ENCODE results near the gene CYP4F11. TPM values are rescaled to one million over a fixed set of nuclear protein-coding genes. Genes with fewer than 3 reads are reported as not detected.
"Not testable (repeated sequence)": the region's sequence is repeated elsewhere in the genome, so short reads cannot be mapped to it uniquely, and the experiment has no call there.

CYP4F11 gene
- total RNA-seq, 1 experiment from 2014 or later: 2.6 TPM

DNA sequence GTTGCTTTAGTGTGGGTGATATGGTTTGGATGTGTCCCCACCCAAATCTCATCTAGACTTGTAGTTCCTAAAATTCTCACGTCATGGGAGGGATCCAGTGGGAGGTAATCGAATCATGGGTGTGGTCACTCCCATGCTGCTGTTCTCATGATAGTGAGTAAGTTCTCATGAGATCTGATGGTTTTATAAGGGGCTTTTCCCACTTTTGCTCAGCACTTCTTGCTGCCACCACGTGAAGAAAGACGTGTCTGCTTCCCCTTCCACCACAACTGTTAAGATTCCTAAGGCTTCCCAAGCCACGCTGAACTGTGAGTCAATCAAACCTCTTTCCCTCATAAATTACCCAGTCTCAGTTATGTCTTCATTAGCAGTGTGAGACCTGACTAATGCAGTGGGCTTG is 40.5 kb upstream of the CYP4F11 start:
- no peak overlapping the region for H3K27ac Mint-ChIP-seq (ENCODE audit: unreplicated experiment)
- H3K36me3 Mint-ChIP-seq (ENCODE audit: insufficient read depth, unreplicated experiment): no peaks in the 10 kb centered on the region
- intact Hi-C loops (cut with micrococcal nuclease; ENCODE audit: unreplicated experiment): no loop called here
- TF ChIP-seq, protein P1, sequence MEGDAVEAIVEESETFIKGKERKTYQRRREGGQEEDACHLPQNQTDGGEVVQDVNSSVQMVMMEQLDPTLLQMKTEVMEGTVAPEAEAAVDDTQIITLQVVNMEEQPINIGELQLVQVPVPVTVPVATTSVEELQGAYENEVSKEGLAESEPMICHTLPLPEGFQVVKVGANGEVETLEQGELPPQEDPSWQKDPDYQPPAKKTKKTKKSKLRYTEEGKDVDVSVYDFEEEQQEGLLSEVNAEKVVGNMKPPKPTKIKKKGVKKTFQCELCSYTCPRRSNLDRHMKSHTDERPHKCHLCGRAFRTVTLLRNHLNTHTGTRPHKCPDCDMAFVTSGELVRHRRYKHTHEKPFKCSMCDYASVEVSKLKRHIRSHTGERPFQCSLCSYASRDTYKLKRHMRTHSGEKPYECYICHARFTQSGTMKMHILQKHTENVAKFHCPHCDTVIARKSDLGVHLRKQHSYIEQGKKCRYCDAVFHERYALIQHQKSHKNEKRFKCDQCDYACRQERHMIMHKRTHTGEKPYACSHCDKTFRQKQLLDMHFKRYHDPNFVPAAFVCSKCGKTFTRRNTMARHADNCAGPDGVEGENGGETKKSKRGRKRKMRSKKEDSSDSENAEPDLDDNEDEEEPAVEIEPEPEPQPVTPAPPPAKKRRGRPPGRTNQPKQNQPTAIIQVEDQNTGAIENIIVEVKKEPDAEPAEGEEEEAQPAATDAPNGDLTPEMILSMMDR (IDR thresholded peaks at IDR 0.05; ENCODE audit: unreplicated experiment): no peak
- DNase-seq: no peak
- H3K4me3 Mint-ChIP-seq (ENCODE audit: low read depth, unreplicated experiment): no peak overlapping the region
- no peaks in the 10 kb centered on the region for H3K4me1 Mint-ChIP-seq (ENCODE audit: low read depth, unreplicated experiment)
- no peaks in the 10 kb centered on the region for H3K9me3 Mint-ChIP-seq (ENCODE audit: low read depth, unreplicated experiment)
- peaks cover 44% of the 10 kb centered on the region for H3K27me3 Mint-ChIP-seq (ENCODE audit: unreplicated experiment)
- CTCF ChIA-PET: no interaction called here
- BruUV-seq (replicated peaks): no TSS peak

DNA sequence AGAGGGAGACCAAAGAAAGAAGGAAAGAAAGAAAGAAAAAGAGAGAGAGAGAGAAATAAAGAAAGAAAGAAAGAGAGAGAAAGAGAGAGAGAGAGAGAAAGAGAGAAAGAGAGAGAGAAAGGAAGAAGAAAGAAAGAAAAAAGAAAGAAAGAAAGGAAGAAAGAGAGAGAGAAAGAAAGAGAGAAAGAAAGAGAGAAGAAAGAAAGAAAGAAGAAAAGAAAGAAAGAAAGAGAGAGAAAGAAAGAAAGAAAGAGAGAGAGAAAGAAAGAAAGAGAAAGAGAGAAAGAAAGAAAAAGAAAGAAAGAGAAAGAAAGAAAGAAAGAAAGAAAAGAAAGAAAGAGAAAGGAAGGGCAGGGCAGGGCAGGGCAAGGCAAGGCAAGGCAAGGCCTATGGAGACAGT is 37.7 kb upstream of the CYP4F11 start:
- intact Hi-C loops (cut with micrococcal nuclease; ENCODE audit: unreplicated experiment); H3K9me3 Mint-ChIP-seq (ENCODE audit: low read depth, unreplicated experiment); H3K4me3 Mint-ChIP-seq (ENCODE audit: low read depth, unreplicated experiment); H3K27ac Mint-ChIP-seq (ENCODE audit: unreplicated experiment); H3K4me1 Mint-ChIP-seq (ENCODE audit: low read depth, unreplicated experiment); BruUV-seq (replicated peaks); H3K36me3 Mint-ChIP-seq (ENCODE audit: insufficient read depth, unreplicated experiment); CTCF ChIA-PET; DNase-seq: not testable (repeated sequence)
- peaks cover 25% of the 10 kb centered on the region for H3K27me3 Mint-ChIP-seq (ENCODE audit: unreplicated experiment)

DNA sequence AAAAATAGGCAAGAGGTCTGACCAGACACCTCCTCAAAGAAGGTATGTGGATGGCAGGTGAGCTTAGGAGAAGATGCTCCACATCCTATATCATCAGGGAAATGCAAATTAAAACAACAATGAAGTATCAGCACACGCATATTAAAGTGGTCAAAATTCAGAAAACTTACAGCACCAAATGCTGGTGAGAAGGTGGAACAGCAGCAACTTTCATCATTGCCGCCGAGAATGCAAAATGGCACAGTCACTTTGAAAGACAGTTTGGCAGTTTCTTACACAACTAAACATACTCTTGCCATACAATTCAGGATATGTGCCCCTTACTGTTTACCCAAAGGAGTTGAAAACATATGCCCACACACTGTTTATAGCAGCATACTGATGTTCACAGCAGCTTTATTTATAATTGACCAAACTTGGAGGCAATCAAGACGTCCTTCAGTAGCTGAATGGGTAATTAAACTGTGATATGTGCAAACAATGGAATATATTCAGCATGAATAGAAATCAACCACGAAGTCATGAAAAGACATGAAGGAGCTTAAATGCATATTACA is 37.0 kb upstream of the CYP4F11 start:
- peaks cover 17% of the 10 kb centered on the region for H3K27me3 Mint-ChIP-seq (ENCODE audit: unreplicated experiment)
- BruUV-seq (replicated peaks): no TSS peak
- intact Hi-C loops (cut with micrococcal nuclease; ENCODE audit: unreplicated experiment): no loop called here
- H3K27ac Mint-ChIP-seq (ENCODE audit: unreplicated experiment): no peak overlapping the region
- H3K36me3 Mint-ChIP-seq (ENCODE audit: insufficient read depth, unreplicated experiment): no peaks in the 10 kb centered on the region
- H3K4me3 Mint-ChIP-seq (ENCODE audit: low read depth, unreplicated experiment): no peak overlapping the region
- DNase-seq: no peak
- H3K9me3 Mint-ChIP-seq (ENCODE audit: low read depth, unreplicated experiment): no peaks in the 10 kb centered on the region
- CTCF ChIA-PET: interaction anchor here (0.6 kb wide), 1 partner anchor 53 kb away, joined by 5 read pairs; no protein-coding TSS in a partner anchor
- TF ChIP-seq, protein P1 (IDR thresholded peaks at IDR 0.05; ENCODE audit: unreplicated experiment): no peak
- no peaks in the 10 kb centered on the region for H3K4me1 Mint-ChIP-seq (ENCODE audit: low read depth, unreplicated experiment)

DNA sequence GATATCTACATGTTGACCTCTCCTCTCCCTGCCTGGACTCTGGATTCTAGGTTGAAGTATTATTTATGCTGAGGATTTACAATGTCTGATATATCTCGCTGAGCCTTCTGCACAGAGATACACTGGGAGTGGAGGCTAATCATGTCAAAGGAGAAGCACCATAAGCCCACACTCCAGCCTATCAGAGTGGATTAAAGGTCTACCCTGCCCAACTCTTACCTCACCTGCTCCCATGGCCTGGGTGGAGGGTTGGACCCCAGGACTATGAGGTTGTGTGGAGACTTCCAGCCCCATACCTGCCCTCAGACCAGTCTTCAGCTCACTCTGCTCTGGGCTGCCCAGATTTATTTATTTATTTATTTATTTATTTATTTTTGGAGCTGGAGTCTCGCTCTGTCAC is 29.9 kb upstream of the CYP4F11 start:
- no peak overlapping the region for H3K4me3 Mint-ChIP-seq (ENCODE audit: low read depth, unreplicated experiment)

DNA sequence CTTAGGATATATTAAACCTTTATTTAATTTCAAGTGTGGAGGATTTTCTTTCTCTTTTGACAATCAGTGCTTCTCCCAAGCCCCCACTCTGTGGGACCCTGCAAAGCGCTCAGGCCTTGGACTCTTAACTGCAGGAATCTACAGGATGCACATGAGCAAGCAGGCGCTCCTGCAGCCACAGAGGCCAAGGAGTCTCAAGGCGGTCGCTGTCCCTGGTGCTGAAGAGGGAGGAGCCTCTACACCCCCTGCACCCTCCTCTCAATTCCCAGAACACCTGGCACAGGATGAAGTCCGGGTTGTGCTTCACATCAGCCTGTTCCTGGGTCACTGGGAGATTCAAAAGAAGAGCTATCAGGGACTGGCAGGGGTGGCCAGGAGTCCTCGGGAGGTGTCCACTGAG is 28.0 kb upstream of the CYP4F11 start:
- Mint-ChIP-seq H3K27ac (ENCODE audit: unreplicated experiment) (no peak overlapping the region), H3K36me3 (ENCODE audit: insufficient read depth, unreplicated experiment) (no peaks in the 10 kb centered on the region), H3K4me3 (ENCODE audit: low read depth, unreplicated experiment) (no peak overlapping the region), H3K9me3 (ENCODE audit: low read depth, unreplicated experiment) (no peaks in the 10 kb centered on the region), H3K27me3 (ENCODE audit: unreplicated experiment) (peaks cover 22% of the 10 kb centered on the region), H3K4me1 (ENCODE audit: low read depth, unreplicated experiment) (no peaks in the 10 kb centered on the region)
- TF ChIP-seq, protein P1 (IDR thresholded peaks at IDR 0.05; ENCODE audit: unreplicated experiment): no peak
- intact Hi-C loops (cut with micrococcal nuclease; ENCODE audit: unreplicated experiment): no loop called here
- CTCF ChIA-PET: no interaction called here
- no TSS peak for BruUV-seq (replicated peaks)
- no peak for DNase-seq

More for the DNA sequence above, 29.9 kb upstream of the CYP4F11 start:
- intact Hi-C loops (cut with micrococcal nuclease; ENCODE audit: unreplicated experiment): no loop called here
- H3K4me1 Mint-ChIP-seq (ENCODE audit: low read depth, unreplicated experiment): no peaks in the 10 kb centered on the region
- H3K9me3 Mint-ChIP-seq (ENCODE audit: low read depth, unreplicated experiment): no peaks in the 10 kb centered on the region
- no peaks in the 10 kb centered on the region for H3K36me3 Mint-ChIP-seq (ENCODE audit: insufficient read depth, unreplicated experiment)
- H3K27me3 Mint-ChIP-seq (ENCODE audit: unreplicated experiment): peaks cover 22% of the 10 kb centered on the region
- TF ChIP-seq, protein P1 (IDR thresholded peaks at IDR 0.05; ENCODE audit: unreplicated experiment): no peak
- no peak overlapping the region for H3K27ac Mint-ChIP-seq (ENCODE audit: unreplicated experiment)
- no peak for DNase-seq
- CTCF ChIA-PET: no interaction called here
- no TSS peak for BruUV-seq (replicated peaks)

Measured in Calu3 (cell line).